ENCODE results near the gene ADAM12.

DNA sequence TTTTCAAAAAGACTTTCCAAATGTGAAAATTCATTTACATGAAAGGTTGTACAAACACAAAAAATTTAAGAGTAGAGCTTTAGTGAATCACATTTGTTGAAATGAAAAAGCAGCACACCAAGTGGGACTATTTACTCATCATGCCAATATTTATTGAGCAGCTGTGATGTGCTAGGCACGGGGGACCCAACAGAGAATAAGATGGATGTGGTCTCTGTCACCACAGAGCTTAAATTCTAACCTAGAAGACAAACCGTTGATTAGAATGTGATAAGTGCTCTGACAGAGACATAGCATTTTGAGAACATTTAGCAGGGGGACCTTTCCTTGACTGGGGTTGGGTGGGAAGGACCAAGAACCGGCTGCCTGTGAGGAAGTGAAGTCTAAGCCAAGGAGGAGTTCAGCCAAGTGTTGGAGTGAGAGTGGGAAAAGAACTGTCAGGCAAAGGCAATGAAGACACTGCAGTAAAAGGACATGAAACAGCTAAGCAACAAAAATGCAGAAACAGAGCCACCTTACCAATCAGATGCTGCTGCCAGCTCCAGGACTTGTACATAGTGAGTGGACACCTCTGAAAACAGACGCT lies 19.1 kb downstream of the ADAM12 start:
- no peak for TF ChIP-seq TRIM28 (IDR thresholded peaks at IDR 0.05; ENCODE audit: borderline replicate concordance, low read length)
- TF ChIP-seq ZNF768 (tag by site-specific recombination; IDR thresholded peaks at IDR 0.05): no peak
- TF ChIP-seq, protein P1, sequence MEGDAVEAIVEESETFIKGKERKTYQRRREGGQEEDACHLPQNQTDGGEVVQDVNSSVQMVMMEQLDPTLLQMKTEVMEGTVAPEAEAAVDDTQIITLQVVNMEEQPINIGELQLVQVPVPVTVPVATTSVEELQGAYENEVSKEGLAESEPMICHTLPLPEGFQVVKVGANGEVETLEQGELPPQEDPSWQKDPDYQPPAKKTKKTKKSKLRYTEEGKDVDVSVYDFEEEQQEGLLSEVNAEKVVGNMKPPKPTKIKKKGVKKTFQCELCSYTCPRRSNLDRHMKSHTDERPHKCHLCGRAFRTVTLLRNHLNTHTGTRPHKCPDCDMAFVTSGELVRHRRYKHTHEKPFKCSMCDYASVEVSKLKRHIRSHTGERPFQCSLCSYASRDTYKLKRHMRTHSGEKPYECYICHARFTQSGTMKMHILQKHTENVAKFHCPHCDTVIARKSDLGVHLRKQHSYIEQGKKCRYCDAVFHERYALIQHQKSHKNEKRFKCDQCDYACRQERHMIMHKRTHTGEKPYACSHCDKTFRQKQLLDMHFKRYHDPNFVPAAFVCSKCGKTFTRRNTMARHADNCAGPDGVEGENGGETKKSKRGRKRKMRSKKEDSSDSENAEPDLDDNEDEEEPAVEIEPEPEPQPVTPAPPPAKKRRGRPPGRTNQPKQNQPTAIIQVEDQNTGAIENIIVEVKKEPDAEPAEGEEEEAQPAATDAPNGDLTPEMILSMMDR (tag by site-specific recombination; IDR thresholded peaks at IDR 0.05): no peak
- no peak for TF ChIP-seq ZNF549 (tag by site-specific recombination; IDR thresholded peaks at IDR 0.05)
- TF ChIP-seq ZNF501 (tag by site-specific recombination; IDR thresholded peaks at IDR 0.05): no peak
- TF ChIP-seq, protein P2, sequence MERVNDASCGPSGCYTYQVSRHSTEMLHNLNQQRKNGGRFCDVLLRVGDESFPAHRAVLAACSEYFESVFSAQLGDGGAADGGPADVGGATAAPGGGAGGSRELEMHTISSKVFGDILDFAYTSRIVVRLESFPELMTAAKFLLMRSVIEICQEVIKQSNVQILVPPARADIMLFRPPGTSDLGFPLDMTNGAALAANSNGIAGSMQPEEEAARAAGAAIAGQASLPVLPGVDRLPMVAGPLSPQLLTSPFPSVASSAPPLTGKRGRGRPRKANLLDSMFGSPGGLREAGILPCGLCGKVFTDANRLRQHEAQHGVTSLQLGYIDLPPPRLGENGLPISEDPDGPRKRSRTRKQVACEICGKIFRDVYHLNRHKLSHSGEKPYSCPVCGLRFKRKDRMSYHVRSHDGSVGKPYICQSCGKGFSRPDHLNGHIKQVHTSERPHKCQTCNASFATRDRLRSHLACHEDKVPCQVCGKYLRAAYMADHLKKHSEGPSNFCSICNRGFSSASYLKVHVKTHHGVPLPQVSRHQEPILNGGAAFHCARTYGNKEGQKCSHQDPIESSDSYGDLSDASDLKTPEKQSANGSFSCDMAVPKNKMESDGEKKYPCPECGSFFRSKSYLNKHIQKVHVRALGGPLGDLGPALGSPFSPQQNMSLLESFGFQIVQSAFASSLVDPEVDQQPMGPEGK (tag by site-specific recombination; IDR thresholded peaks at IDR 0.05): no peak
- no peak for TF ChIP-seq ZNF433 (tag by site-specific recombination; IDR thresholded peaks at IDR 0.05; ENCODE audit: low read depth)
- no peak for TF ChIP-seq ZNF626 (tag by site-specific recombination; IDR thresholded peaks at IDR 0.05)
- TF ChIP-seq, protein P3, sequence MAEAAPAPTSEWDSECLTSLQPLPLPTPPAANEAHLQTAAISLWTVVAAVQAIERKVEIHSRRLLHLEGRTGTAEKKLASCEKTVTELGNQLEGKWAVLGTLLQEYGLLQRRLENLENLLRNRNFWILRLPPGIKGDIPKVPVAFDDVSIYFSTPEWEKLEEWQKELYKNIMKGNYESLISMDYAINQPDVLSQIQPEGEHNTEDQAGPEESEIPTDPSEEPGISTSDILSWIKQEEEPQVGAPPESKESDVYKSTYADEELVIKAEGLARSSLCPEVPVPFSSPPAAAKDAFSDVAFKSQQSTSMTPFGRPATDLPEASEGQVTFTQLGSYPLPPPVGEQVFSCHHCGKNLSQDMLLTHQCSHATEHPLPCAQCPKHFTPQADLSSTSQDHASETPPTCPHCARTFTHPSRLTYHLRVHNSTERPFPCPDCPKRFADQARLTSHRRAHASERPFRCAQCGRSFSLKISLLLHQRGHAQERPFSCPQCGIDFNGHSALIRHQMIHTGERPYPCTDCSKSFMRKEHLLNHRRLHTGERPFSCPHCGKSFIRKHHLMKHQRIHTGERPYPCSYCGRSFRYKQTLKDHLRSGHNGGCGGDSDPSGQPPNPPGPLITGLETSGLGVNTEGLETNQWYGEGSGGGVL (tag by site-specific recombination; IDR thresholded peaks at IDR 0.05): no peak
